Caco-2 (cell line): ENCODE measurements around the gene XPO5. TPM values are rescaled to one million over a fixed set of nuclear protein-coding genes. Genes with fewer than 3 reads are reported as not detected.

Experiments
- BruUV-seq: library from RNA; stranded (reverse); fragments of 400-500 nt; replicated peaks from 2 replicates; lab custom pipeline; 2021; lab: Mats Ljungman, UMichigan
- CTCF ChIA-PET: fragments of 300-600 bp; sonication (Branson Sonifier 250); formaldehyde crosslinking; loops from one replicate; lab custom pipeline; 2022; ENCODE audit warnings: antibody characterized with exemption; lab: Charles Lee
- POLR2A ChIA-PET: fragments of 300-600 bp; sonication (Branson Sonifier 250); formaldehyde crosslinking; loops from one replicate; lab custom pipeline; 2022; ENCODE audit warnings: antibody characterized with exemption; lab: Charles Lee
- DNase-seq, 2 experiments: peaks; one replicate each; pipeline versions ENCODE4 v3.0.0 to v3.0.0-alpha.2; 2020 to 2022
- H3K27me3 ChIP-seq: replicated peaks from 2 replicates; pipeline ENCODE4 v1.6.0; 2011; ENCODE audit warnings: low read length; ENCODE audit not compliant: control insufficient read depth, insufficient read depth
- H3K36me3 ChIP-seq: 2 replicates; pipeline ENCODE4 v1.5.1; 2011; ENCODE audit warnings: low read length; ENCODE audit not compliant: control insufficient read depth, insufficient read depth
- H3K4me1 ChIP-seq: fragments of 250-450 bp; sonication (Bioruptor Pico); 2 replicates; pipeline ENCODE4 v1.5.1; 2020; ENCODE audit warnings: mild to moderate bottlenecking
- H3K4me3 ChIP-seq: 2 replicates; pipeline ENCODE4 v1.5.1; 2011; ENCODE audit warnings: low read depth, mild to moderate bottlenecking, control low read depth, low read length
- H3K9me3 ChIP-seq: fragments of 250-450 bp; sonication (Bioruptor Pico); 2 replicates; pipeline ENCODE4 v1.5.1; 2020; ENCODE audit warnings: mild to moderate bottlenecking, moderate library complexity
- H3K27ac Mint-ChIP-seq: one replicate; pipeline ENCODE4 v1.8.0; 2022; ENCODE audit warnings: mixed read lengths; ENCODE audit not compliant: unreplicated experiment
- H3K27me3 Mint-ChIP-seq: one replicate; pipeline ENCODE4 v1.8.0; 2022; ENCODE audit warnings: mixed read lengths; ENCODE audit not compliant: insufficient read depth, unreplicated experiment
- H3K36me3 Mint-ChIP-seq: one replicate; pipeline ENCODE4 v1.8.0; 2022; ENCODE audit warnings: mild to moderate bottlenecking, mixed read lengths; ENCODE audit not compliant: insufficient read depth, unreplicated experiment
- H3K4me1 Mint-ChIP-seq: one replicate; pipeline ENCODE4 v1.8.0; 2022; ENCODE audit warnings: low read depth, mixed read lengths; ENCODE audit not compliant: unreplicated experiment
- H3K4me3 Mint-ChIP-seq: one replicate; pipeline ENCODE4 v1.8.0; 2022; ENCODE audit warnings: mild to moderate bottlenecking, moderate library complexity, mixed read lengths; ENCODE audit not compliant: unreplicated experiment
- H3K9me3 Mint-ChIP-seq: one replicate; pipeline ENCODE4 v1.8.0; 2022; ENCODE audit warnings: mixed read lengths; ENCODE audit not compliant: unreplicated experiment
- intact Hi-C: fragments of 100-400 bp; cut with micrococcal nuclease; formaldehyde crosslinking; loops from one replicate; pipeline ENCODE4 v1.10.0; 2022; ENCODE audit not compliant: unreplicated experiment
- total RNA-seq: library from RNA; stranded (reverse); gene quantifications from 2 replicates; pipeline ENCODE4 v1.2.3, GENCODE V29; 2022
- TF ChIP-seq, protein P1 (sequence below), 2 experiments: fragments of 200-600 bp in 1 of 2; IDR thresholded peaks; 1 replicate in 1 of 2; 2 replicates in 1 of 2; pipeline versions ENCODE4 v1.5.1 to v1.8.0; 2011 to 2022; ENCODE audit warnings: antibody characterized with exemption in 1 of 2, control low read depth in 1 of 2, inconsistent platforms in 1 of 2, low read depth in 1 of 2, low read length in 1 of 2, mild to moderate bottlenecking in 1 of 2, moderate library complexity in 1 of 2; ENCODE audit not compliant: insufficient read depth in 1 of 2, severe bottlenecking in 1 of 2, unreplicated experiment in 1 of 2

The XPO5 gene
- total RNA-seq, 1 experiment from 2014 or later: 79.3 TPM

- Mint-ChIP-seq H3K9me3 (no peaks in the 10 kb centered on the region), H3K27ac (no peak overlapping the region), H3K36me3 (peaks cover 63% of the 10 kb centered on the region), H3K4me3 (no peak overlapping the region), H3K27me3 (peaks cover 6% of the 10 kb centered on the region), H3K4me1 (peaks cover 13% of the 10 kb centered on the region)
- DNase-seq: no peak
- ChIA-PET POLR2A (interaction anchor here (0.6 kb wide), 2 partner anchors 27 to 686 kb away, joined by 3 to 6 read pairs; no protein-coding TSS in a partner anchor), CTCF (interaction anchor here (0.6 kb wide), 1 partner anchor 35 kb away, joined by 3 read pairs; the partner anchor contains the start of gene TJAP1)
- Histone ChIP-seq H3K4me3 (no peak overlapping the region), H3K9me3 (no peaks in the 10 kb centered on the region), H3K36me3 (peaks cover 2% of the 10 kb centered on the region), H3K4me1 (peaks cover 10% of the 10 kb centered on the region; the same call in 1 of the 2 replicates), H3K27me3 (no peaks in the 10 kb centered on the region)
- TF ChIP-seq, protein P1, sequence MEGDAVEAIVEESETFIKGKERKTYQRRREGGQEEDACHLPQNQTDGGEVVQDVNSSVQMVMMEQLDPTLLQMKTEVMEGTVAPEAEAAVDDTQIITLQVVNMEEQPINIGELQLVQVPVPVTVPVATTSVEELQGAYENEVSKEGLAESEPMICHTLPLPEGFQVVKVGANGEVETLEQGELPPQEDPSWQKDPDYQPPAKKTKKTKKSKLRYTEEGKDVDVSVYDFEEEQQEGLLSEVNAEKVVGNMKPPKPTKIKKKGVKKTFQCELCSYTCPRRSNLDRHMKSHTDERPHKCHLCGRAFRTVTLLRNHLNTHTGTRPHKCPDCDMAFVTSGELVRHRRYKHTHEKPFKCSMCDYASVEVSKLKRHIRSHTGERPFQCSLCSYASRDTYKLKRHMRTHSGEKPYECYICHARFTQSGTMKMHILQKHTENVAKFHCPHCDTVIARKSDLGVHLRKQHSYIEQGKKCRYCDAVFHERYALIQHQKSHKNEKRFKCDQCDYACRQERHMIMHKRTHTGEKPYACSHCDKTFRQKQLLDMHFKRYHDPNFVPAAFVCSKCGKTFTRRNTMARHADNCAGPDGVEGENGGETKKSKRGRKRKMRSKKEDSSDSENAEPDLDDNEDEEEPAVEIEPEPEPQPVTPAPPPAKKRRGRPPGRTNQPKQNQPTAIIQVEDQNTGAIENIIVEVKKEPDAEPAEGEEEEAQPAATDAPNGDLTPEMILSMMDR (IDR thresholded peaks at IDR 0.05; ENCODE audit: insufficient read depth in 1 of 2, low read depth in 1 of 2, low read length in 1 of 2, severe bottlenecking in 1 of 2, unreplicated experiment in 1 of 2): no peak
- intact Hi-C loops: no loop called here
- BruUV-seq: no TSS peak
These were observed 63.9 kb downstream of the XPO5 start for GRCh38 chr6:43511824-43512415.

GRCh38 chr6:43510827-43511163 is 65.0 kb downstream of the XPO5 start:
- no peaks in the 10 kb centered on the region for H3K9me3 ChIP-seq
- ChIA-PET POLR2A (interaction anchor here (1.0 kb wide), 1 partner anchor 119 kb away, joined by 3 read pairs; no protein-coding TSS in a partner anchor), CTCF (no interaction called here)
- H3K4me3 ChIP-seq: peak overlapping the region; percentile 55
- H3K36me3 ChIP-seq: peaks cover 2% of the 10 kb centered on the region
- Mint-ChIP-seq H3K27ac (no peak overlapping the region), H3K4me1 (peaks cover 13% of the 10 kb centered on the region), H3K36me3 (peaks cover 63% of the 10 kb centered on the region), H3K27me3 (peaks cover 6% of the 10 kb centered on the region), H3K9me3 (no peaks in the 10 kb centered on the region), H3K4me3 (peak overlapping the region; percentile 80)
- intact Hi-C loops: no loop called here
- H3K27me3 ChIP-seq: no peaks in the 10 kb centered on the region
- TF ChIP-seq, protein P1 (IDR thresholded peaks at IDR 0.05; ENCODE audit: insufficient read depth in 1 of 2, low read depth in 1 of 2, low read length in 1 of 2, severe bottlenecking in 1 of 2, unreplicated experiment in 1 of 2): no peak
- DNase-seq: no peak
- no TSS peak for BruUV-seq
- H3K4me1 ChIP-seq: peaks cover 10% of the 10 kb centered on the region; the same call in 1 of the 2 replicates

DNA sequence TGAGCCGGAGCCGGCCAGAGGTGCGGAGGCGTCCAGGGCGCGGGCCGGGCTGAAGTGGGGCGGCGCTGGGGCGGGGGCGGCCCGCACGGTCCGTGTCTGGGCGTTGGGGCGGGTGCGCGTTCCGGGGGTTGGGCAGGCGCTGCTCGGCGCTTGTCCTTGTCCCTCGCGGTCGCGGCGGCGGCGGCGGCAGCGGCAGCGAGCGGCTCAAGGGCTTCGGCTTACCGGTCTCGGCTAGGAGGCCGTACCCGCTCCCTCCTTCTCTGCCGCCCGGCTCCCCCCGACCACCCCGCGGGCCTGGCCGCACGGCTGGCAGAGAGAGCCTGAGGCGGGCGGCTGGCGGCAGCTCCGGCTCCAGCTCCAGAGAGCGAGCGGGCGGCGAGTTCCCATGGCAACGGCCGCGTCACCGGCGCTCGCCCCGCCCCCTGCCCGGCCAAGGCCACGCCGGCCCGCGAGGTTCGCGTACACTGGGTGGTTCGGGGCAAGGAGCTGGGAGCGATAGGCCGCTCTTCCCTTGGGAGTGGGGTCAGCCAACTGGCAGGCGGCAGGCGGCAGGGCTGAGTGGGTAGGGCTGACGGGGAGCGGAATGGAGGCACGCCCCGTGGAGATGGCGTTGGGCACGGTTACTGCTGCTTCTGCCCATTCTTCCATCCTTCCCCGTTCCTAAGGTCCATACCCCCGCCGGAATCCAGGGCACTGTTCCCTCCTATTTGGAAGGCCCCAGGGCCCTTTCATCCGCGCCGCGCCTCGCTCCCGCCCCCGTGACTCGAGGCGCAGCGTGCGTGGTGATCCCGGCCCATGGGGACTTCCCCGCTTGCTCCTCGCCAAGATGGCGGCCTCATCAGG is 65.6 kb downstream of the XPO5 start, which contains the start of gene LRRC73:
Gene LRRC73, minus strand, starts transcription at position 363 of the 843 bp plus-strand sequence. CDS start 561 bp downstream, outside the sequence.
- POLR2A ChIA-PET: interaction anchor here (0.6 to 1.0 kb wide), 2 partner anchors 120 to 728 kb away, joined by 3 to 4 read pairs; no protein-coding TSS in a partner anchor
- no TSS peak for BruUV-seq
- peaks cover 10% of the 10 kb centered on the region for H3K4me1 Mint-ChIP-seq
- Histone ChIP-seq H3K27me3 (no peaks in the 10 kb centered on the region), H3K36me3 (no peaks in the 10 kb centered on the region; the same call in 1 of the 2 replicates), H3K4me3 (peak within 1 kb of the TSS; percentile 55), H3K9me3 (no peaks in the 10 kb centered on the region), H3K4me1 (peaks cover 10% of the 10 kb centered on the region; the same call in 1 of the 2 replicates)
- H3K36me3 Mint-ChIP-seq: peaks cover 63% of the 10 kb centered on the region
- H3K27ac Mint-ChIP-seq: peak within 1 kb of the TSS; percentile 7
- intact Hi-C loops: loop anchor here (10.0 kb wide), 1 partner anchor 605 kb away; no protein-coding TSS in a partner anchor
- CTCF ChIA-PET: interaction anchor here (0.6 to 1.2 kb wide), 3 partner anchors 33 to 55 kb away, joined by 3 read pairs; partner anchors contain the start of genes DLK2 and TJAP1
- H3K9me3 Mint-ChIP-seq: no peaks in the 10 kb centered on the region
- peak; percentile 73 to 89 for DNase-seq
- peaks cover 6% of the 10 kb centered on the region for H3K27me3 Mint-ChIP-seq
- TF ChIP-seq, protein P1 (IDR thresholded peaks at IDR 0.05; ENCODE audit: insufficient read depth in 1 of 2, low read depth in 1 of 2, low read length in 1 of 2, severe bottlenecking in 1 of 2, unreplicated experiment in 1 of 2): no peak
- H3K4me3 Mint-ChIP-seq: peak within 1 kb of the TSS; percentile 80
